Body of pancreas (tissue), 4 donors: ENCODE results near the gene LYPD3. TPM values are rescaled to one million over a fixed set of nuclear protein-coding genes. Genes with fewer than 3 reads are reported as not detected.

Experiments used
- ATAC-seq: fragments of 150-250 bp; one replicate; pipeline ENCODE4 v1.9.1; 2016
- DNase-seq, 4 donors: peaks; one replicate each; pipeline ENCODE4 v3.0.0-alpha.2; 2019
- H3K27ac ChIP-seq, 4 donors: fragments of 200-600 bp; sonication (generic); 1 replicate in 3 of 4; 2 replicates in 1 of 4; pipeline versions ENCODE4 v1.5.1 to v1.6.1; 2016 to 2019; ENCODE audit warnings: mild to moderate bottlenecking in 1 of 4, mixed read lengths in 1 of 4, moderate library complexity in 1 of 4
- H3K27me3 ChIP-seq, 2 donors: fragments of 200-600 bp; sonication (generic); one replicate each; pipeline ENCODE4 v1.6.0; 2016; ENCODE audit warnings: mild to moderate bottlenecking in 1 of 2
- H3K36me3 ChIP-seq, 2 donors: fragments of 200-600 bp; sonication (generic); replicated peaks in 1 of 2; 2 replicates each; pipeline ENCODE4 v1.5.1; 2016; ENCODE audit warnings: low read depth in 2 of 2; ENCODE audit not compliant: insufficient read depth in 1 of 2
- H3K4me1 ChIP-seq: fragments of 200-600 bp; sonication (generic); one replicate; pipeline ENCODE4 v1.6.0; 2016
- H3K4me3 ChIP-seq, 2 donors: fragments of 200-600 bp; sonication (generic); 1 replicate in 1 of 2; 2 replicates in 1 of 2; pipeline ENCODE4 v1.5.1; 2016 to 2019
- H3K9me3 ChIP-seq, 3 donors: fragments of 200-600 bp; sonication (generic); 1 replicate in 2 of 3; 2 replicates in 1 of 3; pipeline ENCODE4 v1.5.1; 2016
- CTCF ChIP-seq, 7 experiments: fragments of 450-650 bp in 4 of 7; fragments of 200-600 bp in 3 of 7; sonication (generic) in 3 of 7; IDR thresholded peaks; one replicate each; pipeline ENCODE4 v1.5.1; 2016 to 2019; ENCODE audit warnings: antibody characterized with exemption in 7 of 7
- POLR2A ChIP-seq, 3 donors: fragments of 450-650 bp; IDR thresholded peaks; one replicate each; pipeline ENCODE4 v1.6.1; 2016; ENCODE audit warnings: antibody characterized with exemption in 3 of 3, mild to moderate bottlenecking in 2 of 3
- WGBS, 2 donors: methylation state at CpG; one replicate each; pipeline ENCODE4 v1.1.5; 2017; 5-methylcytosine and 5-hydroxymethylcytosine counted together
- intact Hi-C: fragments of 100-400 bp; cut with DNase I; formaldehyde crosslinking; loops from one replicate; pipeline ENCODE4 v1.15.1; 2023
- total RNA-seq, 2 donors: library from RNA; depleted of rRNA; stranded (reverse); fragments of >200 nt; gene quantifications; one replicate each; pipeline ENCODE4 v1.1.0, GENCODE V29; 2016

Gene LYPD3
- total RNA-seq, 2 donors from 2014 or later = 0.26 TPM; not detected in 1

GRCh38 chr19:43435775-43436174, 29.6 kb downstream of the LYPD3 start:
- no peak for DNase-seq
- TF ChIP-seq CTCF (IDR thresholded peaks at IDR 0.05) = no peak
- TF ChIP-seq POLR2A (IDR thresholded peaks at IDR 0.05) = no peak
- Histone ChIP-seq H3K4me1 (no peaks in the 10 kb centered on the region), H3K27me3 (no peaks in the 10 kb centered on the region), H3K9me3 (no peaks in the 10 kb centered on the region), H3K36me3 (no peaks in the 10 kb centered on the region), H3K27ac (no peak overlapping the region), H3K4me3 (no peak overlapping the region)
- intact Hi-C loops = no loop called here
- WGBS, 2 donors = 84 to 88% methylated on average over 3 of the region's 3 CpGs
- ATAC-seq = no peak

GRCh38 chr19:43433689-43434088, 31.7 kb downstream of the LYPD3 start:
- Histone ChIP-seq H3K9me3 (no peaks in the 10 kb centered on the region), H3K27me3 (no peaks in the 10 kb centered on the region), H3K4me3 (no peak overlapping the region), H3K27ac (no peak overlapping the region), H3K36me3 (no peaks in the 10 kb centered on the region), H3K4me1 (no peaks in the 10 kb centered on the region)
- DNase-seq (no peak), ATAC-seq (no peak)
- TF ChIP-seq POLR2A (IDR thresholded peaks at IDR 0.05) (no peak), CTCF (IDR thresholded peaks at IDR 0.05) (no peak)
- WGBS, 2 donors = 81 to 86% methylated on average over 6 of the region's 6 CpGs
- intact Hi-C loops = no loop called here

- Histone ChIP-seq H3K4me1 (no peaks in the 10 kb centered on the region), H3K4me3 (no peak overlapping the region), H3K27ac (no peak overlapping the region), H3K36me3 (no peaks in the 10 kb centered on the region), H3K9me3 (no peaks in the 10 kb centered on the region), H3K27me3 (no peaks in the 10 kb centered on the region)
- WGBS, 2 donors = 91% methylated on average over 2 of the region's 2 CpGs
- intact Hi-C loops = no loop called here
- DNase-seq (no peak), ATAC-seq (no peak)
- no peak for TF ChIP-seq CTCF (IDR thresholded peaks at IDR 0.05)
- no peak for TF ChIP-seq POLR2A (IDR thresholded peaks at IDR 0.05)
Observed at GRCh38 chr19:43433358-43433673, 32.1 kb downstream of the LYPD3 start.

- peak overlapping the region in 1 of 4 donors; percentile 10 for H3K27ac ChIP-seq
- 80 to 84% methylated on average over 9 of the region's 9 CpGs for WGBS, 2 donors
- DNase-seq (no peak), ATAC-seq (no peak)
- H3K9me3 ChIP-seq = no peaks in the 10 kb centered on the region
- TF ChIP-seq POLR2A (IDR thresholded peaks at IDR 0.05) (no peak), CTCF (IDR thresholded peaks at IDR 0.05) (no peak)
- intact Hi-C loops = no loop called here
- H3K27me3 ChIP-seq = no peaks in the 10 kb centered on the region
- no peaks in the 10 kb centered on the region for H3K36me3 ChIP-seq
- H3K4me3 ChIP-seq = no peak overlapping the region
- peaks cover 11% of the 10 kb centered on the region for H3K4me1 ChIP-seq
Observed at GRCh38 chr19:43430976-43431375, 34.4 kb downstream of the LYPD3 start.

GRCh38 chr19:43430142-43430710, 35.2 kb downstream of the LYPD3 start:
- peaks cover 15% of the 10 kb centered on the region for H3K4me1 ChIP-seq
- TF ChIP-seq CTCF (IDR thresholded peaks at IDR 0.05) = no peak
- TF ChIP-seq POLR2A (IDR thresholded peaks at IDR 0.05) = no peak
- DNase-seq = peak in 1 of 4 donors; percentile 11
- H3K36me3 ChIP-seq = no peaks in the 10 kb centered on the region
- no peaks in the 10 kb centered on the region for H3K9me3 ChIP-seq
- peak overlapping the region in 1 of 4 donors; percentile 10 for H3K27ac ChIP-seq
- H3K27me3 ChIP-seq = no peaks in the 10 kb centered on the region
- intact Hi-C loops = no loop called here
- 53 to 73% methylated on average over 6 of the region's 6 CpGs for WGBS, 2 donors
- ATAC-seq = peak; percentile 24
- H3K4me3 ChIP-seq = no peak overlapping the region
